Uterus (tissue), 4 donors: ENCODE data around the gene RAB40C. TPM values are rescaled to one million over a fixed set of nuclear protein-coding genes. Genes with fewer than 3 reads are reported as not detected.

Experiments
- DNase-seq, 2 donors: peaks; one replicate each; pipeline ENCODE4 v3.0.0-alpha.2; 2019 to 2020
- H3K27ac ChIP-seq, 2 donors: fragments of 200-600 bp; sonication (generic); 1 replicate in 1 of 2; 2 replicates in 1 of 2; pipeline ENCODE4 v1.5.1; 2016 to 2018
- H3K27me3 ChIP-seq, 2 donors: fragments of 200-600 bp; sonication (generic); one replicate each; pipeline ENCODE4 v1.5.1; 2018 to 2019; ENCODE audit warnings: control low read depth in 1 of 2
- H3K36me3 ChIP-seq, 2 donors: fragments of 200-600 bp; sonication (generic); one replicate each; pipeline ENCODE4 v1.5.1; 2019; ENCODE audit warnings: control low read depth in 1 of 2
- H3K4me1 ChIP-seq, 2 donors: fragments of 200-600 bp; sonication (generic); one replicate each; pipeline ENCODE4 v1.5.1; 2018 to 2019; ENCODE audit warnings: control low read depth in 1 of 2
- H3K4me3 ChIP-seq, 2 donors: fragments of 200-600 bp; sonication (generic); 1 replicate in 1 of 2; 2 replicates in 1 of 2; pipeline ENCODE4 v1.5.1; 2018 to 2019; ENCODE audit warnings: mild to moderate bottlenecking in 1 of 2
- H3K9me3 ChIP-seq, 2 donors: fragments of 200-600 bp; sonication (generic); one replicate each; pipeline ENCODE4 v1.5.1; 2019; ENCODE audit warnings: control low read depth in 1 of 2
- CTCF ChIP-seq, 4 experiments: fragments of 200-600 bp in 2 of 4; fragments of 450-650 bp in 2 of 4; sonication (generic) in 2 of 4; IDR thresholded peaks; one replicate each; pipeline ENCODE4 v1.5.1; 2016 to 2019; ENCODE audit warnings: antibody characterized with exemption in 4 of 4, mild to moderate bottlenecking in 2 of 4, moderate library complexity in 1 of 4
- POLR2A ChIP-seq, 2 donors: fragments of 450-650 bp; IDR thresholded peaks; one replicate each; pipeline ENCODE4 v1.6.1; 2016; ENCODE audit warnings: antibody characterized with exemption in 2 of 2, mild to moderate bottlenecking in 1 of 2, moderate library complexity in 1 of 2
- intact Hi-C: fragments of 100-400 bp; cut with DNase I; formaldehyde crosslinking; loops from one replicate; pipeline ENCODE4 v1.15.1; 2023; ENCODE audit warnings: low total_unique reads
- total RNA-seq, 4 donors: library from RNA; depleted of rRNA in 3 of 4; stranded (reverse); fragments of >200 nt in 3 of 4; gene quantifications; one replicate each; pipeline versions ENCODE4 v1.1.0 to v1.2.4, GENCODE V29; 2014 to 2023
- donor health status: DM: yes; HTN: yes; CAD: no.

Gene RAB40C
- total RNA-seq, 4 donors from 2014 or later = 0.59 to 25.4 (median 14.3) TPM

- intact Hi-C loops = no loop called here
These were observed 29.7 kb downstream of the RAB40C start for GRCh38 chr16:619476-620100.

GRCh38 chr16:620700-621525, 31.0 kb downstream of the RAB40C start:
- TF ChIP-seq POLR2A (IDR thresholded peaks at IDR 0.05) (no peak), CTCF (IDR thresholded peaks at IDR 0.05) (no peak)
- Histone ChIP-seq H3K27me3 (no peaks in the 10 kb centered on the region), H3K4me3 (no peak overlapping the region), H3K4me1 (no peaks in the 10 kb centered on the region), H3K36me3 (no peaks in the 10 kb centered on the region), H3K27ac (peak overlapping the region in 1 of 2 donors; percentile 73), H3K9me3 (no peaks in the 10 kb centered on the region)
- DNase-seq = no peak
- intact Hi-C loops = no loop called here

More at GRCh38 chr16:619476-620100, 29.7 kb downstream of the RAB40C start:
- no peaks in the 10 kb centered on the region for H3K4me1 ChIP-seq
- no peak for TF ChIP-seq CTCF (IDR thresholded peaks at IDR 0.05)
- TF ChIP-seq POLR2A (IDR thresholded peaks at IDR 0.05) = no peak
- DNase-seq = no peak
- H3K27me3 ChIP-seq = no peaks in the 10 kb centered on the region
- no peaks in the 10 kb centered on the region for H3K9me3 ChIP-seq
- no peak overlapping the region for H3K4me3 ChIP-seq
- no peaks in the 10 kb centered on the region for H3K36me3 ChIP-seq
- H3K27ac ChIP-seq = no peak overlapping the region

- intact Hi-C loops = no loop called here
These were observed 31.8 kb downstream of the RAB40C start for GRCh38 chr16:621526-622105.

GRCh38 chr16:622920-623280, 33.0 kb downstream of the RAB40C start:
- no peak for DNase-seq
- Histone ChIP-seq H3K9me3 (no peaks in the 10 kb centered on the region), H3K36me3 (no peaks in the 10 kb centered on the region), H3K27ac (peak overlapping the region; percentile 59 to 73), H3K27me3 (no peaks in the 10 kb centered on the region), H3K4me1 (peaks cover 0 to 5% of the 10 kb centered on the region in 2 donors), H3K4me3 (no peak overlapping the region)
- TF ChIP-seq POLR2A (IDR thresholded peaks at IDR 0.05) = no peak
- TF ChIP-seq CTCF (IDR thresholded peaks at IDR 0.05) = no peak
- intact Hi-C loops = no loop called here

More at GRCh38 chr16:621526-622105, 31.8 kb downstream of the RAB40C start:
- Histone ChIP-seq H3K27me3 (no peaks in the 10 kb centered on the region), H3K27ac (peak overlapping the region; percentile 59 to 73), H3K4me1 (no peaks in the 10 kb centered on the region), H3K4me3 (no peak overlapping the region), H3K36me3 (no peaks in the 10 kb centered on the region), H3K9me3 (no peaks in the 10 kb centered on the region)
- DNase-seq = peak; percentile 27 to 45
- no peak for TF ChIP-seq CTCF (IDR thresholded peaks at IDR 0.05)
- no peak for TF ChIP-seq POLR2A (IDR thresholded peaks at IDR 0.05)
